ENCODE data around the gene ELL2.

DNA sequence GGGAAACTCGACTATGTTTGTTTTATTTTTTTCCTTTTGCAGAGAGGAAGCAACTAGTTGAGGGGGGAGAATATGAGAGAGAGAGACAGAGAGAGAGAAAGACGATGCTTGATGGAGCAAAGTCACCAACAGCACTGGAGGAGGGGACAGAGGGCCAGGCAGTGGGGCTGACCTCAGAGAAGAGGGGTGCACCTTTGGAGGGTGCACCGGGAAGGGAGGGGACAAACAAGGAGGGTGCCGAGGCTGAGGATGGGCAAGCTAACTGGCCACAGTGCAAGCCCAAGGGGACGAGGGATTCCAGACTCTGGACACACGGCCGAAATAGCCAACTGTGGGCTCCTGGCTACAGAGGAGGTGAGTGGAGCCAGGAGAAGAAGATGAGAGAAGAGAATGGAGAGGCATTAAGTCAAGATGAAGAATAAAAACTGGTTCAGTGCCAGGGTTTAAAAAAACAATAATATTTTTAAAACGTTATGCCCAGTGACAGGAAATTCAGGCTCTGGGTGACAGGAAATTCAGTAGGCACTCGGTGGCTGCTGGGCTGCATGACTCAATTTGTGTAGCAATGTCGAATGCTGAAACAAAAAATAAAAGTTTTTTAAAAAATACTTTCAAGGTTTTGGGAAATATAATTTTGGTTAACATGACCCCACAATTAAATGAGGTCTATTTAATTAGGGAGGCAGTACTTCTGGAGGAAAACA lies 125.8 kb downstream of the ELL2 start:
- no peak for TF ChIP-seq EZH2phosphoT487 (IDR thresholded peaks at IDR 0.05; ENCODE audit: low read length)
- TF ChIP-seq EZH2 (optimal IDR thresholded peaks at IDR 0.05; ENCODE audit: low read depth, low read length), result no peak
- TF ChIP-seq, protein P1, sequence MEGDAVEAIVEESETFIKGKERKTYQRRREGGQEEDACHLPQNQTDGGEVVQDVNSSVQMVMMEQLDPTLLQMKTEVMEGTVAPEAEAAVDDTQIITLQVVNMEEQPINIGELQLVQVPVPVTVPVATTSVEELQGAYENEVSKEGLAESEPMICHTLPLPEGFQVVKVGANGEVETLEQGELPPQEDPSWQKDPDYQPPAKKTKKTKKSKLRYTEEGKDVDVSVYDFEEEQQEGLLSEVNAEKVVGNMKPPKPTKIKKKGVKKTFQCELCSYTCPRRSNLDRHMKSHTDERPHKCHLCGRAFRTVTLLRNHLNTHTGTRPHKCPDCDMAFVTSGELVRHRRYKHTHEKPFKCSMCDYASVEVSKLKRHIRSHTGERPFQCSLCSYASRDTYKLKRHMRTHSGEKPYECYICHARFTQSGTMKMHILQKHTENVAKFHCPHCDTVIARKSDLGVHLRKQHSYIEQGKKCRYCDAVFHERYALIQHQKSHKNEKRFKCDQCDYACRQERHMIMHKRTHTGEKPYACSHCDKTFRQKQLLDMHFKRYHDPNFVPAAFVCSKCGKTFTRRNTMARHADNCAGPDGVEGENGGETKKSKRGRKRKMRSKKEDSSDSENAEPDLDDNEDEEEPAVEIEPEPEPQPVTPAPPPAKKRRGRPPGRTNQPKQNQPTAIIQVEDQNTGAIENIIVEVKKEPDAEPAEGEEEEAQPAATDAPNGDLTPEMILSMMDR (IDR thresholded peaks at IDR 0.05; ENCODE audit: low read length), result no peak
